NCI-H69 (cell line): ENCODE measurements around the gene TRIM62.

Experiments used
- DNase-seq: peaks from one replicate; lab custom pipeline; 2025; lab: John Stamatoyannopoulos, UW

Gene TRIM62

GRCh38 chr1:33180226-33180910 is 1.5 kb downstream of the TRIM62 start:
- DNase-seq = no peak

GRCh38 chr1:33178836-33179439 is 2.9 kb downstream of the TRIM62 start:
- DNase-seq = no peak

- DNase-seq = peak; percentile 33
Measured at GRCh38 chr1:33177996-33178540, 3.8 kb downstream of the TRIM62 start.

GRCh38 chr1:33176887-33177286 is 5.0 kb downstream of the TRIM62 start:
- no peak for DNase-seq

- DNase-seq = peak; percentile 71
Measured at GRCh38 chr1:33176362-33176850, 5.4 kb downstream of the TRIM62 start.

- no peak for DNase-seq
Measured at GRCh38 chr1:33175865-33176264, 6.0 kb downstream of the TRIM62 start.

- DNase-seq = no peak
Measured at GRCh38 chr1:33173091-33173490, 8.8 kb downstream of the TRIM62 start.

- peak; percentile 5 for DNase-seq
Measured at GRCh38 chr1:33171977-33172813, 9.6 kb downstream of the TRIM62 start.

GRCh38 chr1:33170351-33171274 is 11.2 kb downstream of the TRIM62 start:
- DNase-seq = no peak

GRCh38 chr1:33169290-33170055 is 12.4 kb downstream of the TRIM62 start:
- DNase-seq = peak; percentile 67

- DNase-seq = no peak
Measured at GRCh38 chr1:33168556-33169289, 13.1 kb downstream of the TRIM62 start.

GRCh38 chr1:33167650-33168447 is 14.0 kb downstream of the TRIM62 start:
- DNase-seq = no peak

- no peak for DNase-seq
Measured at GRCh38 chr1:33165809-33166208, 16.0 kb downstream of the TRIM62 start.

- no peak for DNase-seq
Measured at GRCh38 chr1:33165209-33165608, 16.6 kb downstream of the TRIM62 start.

GRCh38 chr1:33163621-33164519 is 18.0 kb downstream of the TRIM62 start:
- DNase-seq = peak; percentile 79

- DNase-seq = no peak
Measured at GRCh38 chr1:33162141-33162540, 19.7 kb downstream of the TRIM62 start.

- peak; percentile 96 for DNase-seq
Measured at GRCh38 chr1:33161061-33161681, 20.7 kb downstream of the TRIM62 start.

GRCh38 chr1:33159577-33159976 is 22.3 kb downstream of the TRIM62 start:
- no peak for DNase-seq
